ENCODE measurements around the gene SLC9A9.
"Not testable (repeated sequence)": the region's sequence is repeated elsewhere in the genome, so short reads cannot be mapped to it uniquely, and the experiment has no call there.

The SLC9A9 gene

GRCh38 chr3:143291836-143292447, 556.3 kb downstream of the SLC9A9 start:
- no peak for DNase-seq (ENCODE audit: low read depth in 2 of 2)

DNA sequence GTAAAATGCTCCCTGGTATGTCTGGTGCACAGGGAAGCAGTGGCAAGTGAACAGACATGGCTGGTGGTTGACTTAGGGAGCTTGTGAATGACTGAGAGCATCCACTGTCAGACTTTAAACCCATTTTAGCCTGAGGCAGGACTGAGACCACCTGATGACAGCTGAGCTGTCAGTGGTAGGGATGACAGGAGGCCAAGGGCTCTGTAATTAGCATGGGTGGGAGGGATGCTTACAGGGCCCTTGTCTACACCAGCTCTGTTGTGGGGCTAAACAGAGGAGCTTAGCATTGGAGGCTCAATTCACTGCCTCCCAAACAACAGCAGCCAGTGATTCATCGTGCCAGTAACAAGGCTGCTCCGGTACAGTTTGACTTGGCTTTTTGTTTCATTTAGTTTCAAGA, 559.3 kb downstream of the SLC9A9 start:
- DNase-seq (ENCODE audit: low read depth in 2 of 2), result no peak

GRCh38 chr3:143287403-143287802, 560.9 kb downstream of the SLC9A9 start:
- DNase-seq (ENCODE audit: low read depth in 2 of 2), result no peak

DNA sequence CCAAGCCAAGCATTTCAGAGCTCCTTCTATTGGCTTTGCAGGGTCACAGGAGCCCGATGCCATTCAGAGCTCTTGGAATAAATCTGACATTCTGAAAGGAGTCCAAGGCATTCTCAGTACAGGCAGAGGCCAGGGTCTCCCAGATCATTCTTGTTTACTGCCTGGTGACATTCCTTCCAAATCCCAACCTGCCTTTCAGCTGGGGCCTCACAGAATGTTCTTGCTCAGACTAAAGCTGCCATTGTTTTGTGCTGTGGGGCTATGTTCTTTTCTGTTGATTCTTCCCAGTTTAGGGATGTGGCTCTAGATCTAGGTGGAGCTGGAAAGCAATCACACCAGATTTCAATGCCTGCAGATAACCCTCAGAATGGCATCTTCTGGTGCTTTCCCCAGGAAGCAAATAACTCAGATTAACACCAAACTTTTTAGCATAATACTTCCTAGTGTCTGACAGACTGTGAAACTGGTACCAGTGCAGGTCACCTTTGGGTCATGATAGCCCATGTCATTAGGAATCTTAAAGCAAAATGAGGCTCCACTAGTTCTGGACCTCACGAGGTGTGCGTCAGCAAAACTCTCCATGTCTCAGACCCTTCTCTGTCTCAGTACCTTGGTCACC, 561.8 kb downstream of the SLC9A9 start:
- DNase-seq (ENCODE audit: low read depth in 2 of 2), result no peak

GRCh38 chr3:143283432-143284128, 564.7 kb downstream of the SLC9A9 start:
- DNase-seq (ENCODE audit: low read depth in 2 of 2), result no peak

DNA sequence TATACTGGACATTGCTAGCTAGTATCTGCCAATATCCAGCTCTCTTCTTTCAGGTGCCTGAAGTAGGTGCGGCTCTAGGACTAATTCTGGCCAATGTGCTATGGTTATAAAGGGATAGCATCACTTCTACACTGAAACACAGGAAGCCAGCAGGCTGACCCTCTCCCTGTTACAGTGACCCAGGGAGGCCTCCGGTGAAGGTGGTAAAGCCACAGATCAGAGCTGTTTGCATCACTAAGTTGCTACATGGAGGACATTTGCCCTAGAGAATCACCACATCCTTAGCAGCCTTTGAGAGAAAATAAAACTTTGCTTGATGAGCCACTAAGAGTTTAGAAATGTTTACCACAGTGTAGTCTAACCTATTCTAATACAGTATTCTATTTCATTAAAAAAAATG, 567.3 kb downstream of the SLC9A9 start:
- DNase-seq (ENCODE audit: low read depth in 2 of 2), result no peak

- not testable (repeated sequence) for DNase-seq (ENCODE audit: low read depth in 2 of 2)
Measured at GRCh38 chr3:143279567-143279966, 568.7 kb downstream of the SLC9A9 start.

- DNase-seq (ENCODE audit: low read depth in 2 of 2), result no peak
Measured at GRCh38 chr3:143278721-143279120, 569.5 kb downstream of the SLC9A9 start.

DNA sequence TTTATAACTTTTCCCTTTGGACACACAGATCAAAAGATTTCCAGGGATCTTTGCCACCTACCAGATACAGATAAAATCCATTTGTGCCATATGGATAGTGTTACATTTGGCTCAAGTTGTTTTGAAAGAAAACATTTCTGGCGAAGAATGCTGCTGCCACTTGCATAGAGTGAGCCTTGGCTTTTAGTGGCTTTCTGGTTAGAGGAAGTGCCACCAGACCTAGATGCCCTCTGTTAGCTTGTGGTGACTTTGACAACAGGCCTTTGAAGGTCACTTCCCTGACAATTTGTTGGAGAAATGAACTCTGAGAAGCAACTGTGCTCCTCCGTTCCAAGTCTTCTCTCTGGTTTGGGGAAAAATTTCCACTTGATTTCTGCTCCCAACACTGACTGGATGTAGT, 570.7 kb downstream of the SLC9A9 start:
- DNase-seq (ENCODE audit: low read depth in 2 of 2), result no peak

- DNase-seq (ENCODE audit: low read depth in 2 of 2), result no peak
Measured at GRCh38 chr3:143276592-143276991, 571.7 kb downstream of the SLC9A9 start.

DNA sequence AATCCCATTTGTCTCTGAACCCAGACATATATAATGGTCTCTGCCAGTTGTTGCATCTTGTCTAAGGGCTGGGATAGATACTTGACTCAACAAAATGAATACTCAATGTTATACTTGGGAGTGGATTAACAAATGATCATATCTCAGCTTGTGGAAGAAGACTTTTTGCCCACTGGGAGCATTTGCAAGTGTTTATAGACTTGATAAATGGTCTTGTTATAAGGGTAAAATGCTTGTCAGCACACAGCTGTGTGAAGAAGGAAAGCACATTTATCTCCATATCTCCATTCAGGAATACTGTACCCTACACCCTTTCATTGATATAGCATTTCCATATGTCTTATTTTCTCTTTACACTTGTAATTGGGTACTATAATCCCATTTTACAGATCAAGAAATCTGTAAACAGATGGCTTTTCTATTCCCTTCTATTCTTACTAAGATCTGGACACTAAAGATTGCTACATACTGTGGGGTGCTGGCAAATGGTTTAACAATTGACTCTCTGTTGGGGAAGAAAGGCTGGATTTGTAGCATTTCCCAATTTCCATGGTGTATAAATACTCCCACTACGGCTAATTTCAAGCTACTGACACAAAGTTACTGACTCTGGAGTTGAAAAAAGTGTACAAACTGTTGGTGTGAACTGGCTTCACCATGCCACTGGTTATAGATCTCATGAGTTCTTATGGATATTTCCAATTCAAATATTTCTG, 574.1 kb downstream of the SLC9A9 start:
- no peak for DNase-seq (ENCODE audit: low read depth in 2 of 2)

GRCh38 chr3:143271136-143271535, 577.1 kb downstream of the SLC9A9 start:
- no peak for DNase-seq (ENCODE audit: low read depth in 2 of 2)

GRCh38 chr3:143269741-143270140, 578.5 kb downstream of the SLC9A9 start:
- DNase-seq (ENCODE audit: low read depth in 2 of 2), result no peak

GRCh38 chr3:143267989-143268388, 580.3 kb downstream of the SLC9A9 start:
- no peak for DNase-seq (ENCODE audit: low read depth in 2 of 2)

DNA sequence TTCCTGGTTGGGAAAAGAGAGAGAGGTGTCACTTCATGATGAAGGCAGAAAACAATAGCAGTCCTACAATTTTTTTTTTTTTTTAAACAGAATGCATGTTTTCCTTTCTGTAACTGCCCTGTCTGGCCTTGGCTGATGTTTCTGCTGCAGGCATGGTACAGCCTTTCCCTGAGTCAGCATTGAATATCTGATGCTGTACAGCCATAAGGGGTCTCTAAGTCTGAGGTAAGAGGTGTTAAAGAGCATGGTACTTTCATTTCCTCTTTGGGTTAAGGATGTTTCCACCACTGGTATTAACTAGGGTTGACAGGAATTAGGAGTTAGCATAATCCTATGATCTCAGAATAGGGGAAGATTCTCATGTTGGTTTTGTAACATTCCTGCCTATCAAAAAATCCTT, 581.3 kb downstream of the SLC9A9 start:
- no peak for DNase-seq (ENCODE audit: low read depth in 2 of 2)

DNA sequence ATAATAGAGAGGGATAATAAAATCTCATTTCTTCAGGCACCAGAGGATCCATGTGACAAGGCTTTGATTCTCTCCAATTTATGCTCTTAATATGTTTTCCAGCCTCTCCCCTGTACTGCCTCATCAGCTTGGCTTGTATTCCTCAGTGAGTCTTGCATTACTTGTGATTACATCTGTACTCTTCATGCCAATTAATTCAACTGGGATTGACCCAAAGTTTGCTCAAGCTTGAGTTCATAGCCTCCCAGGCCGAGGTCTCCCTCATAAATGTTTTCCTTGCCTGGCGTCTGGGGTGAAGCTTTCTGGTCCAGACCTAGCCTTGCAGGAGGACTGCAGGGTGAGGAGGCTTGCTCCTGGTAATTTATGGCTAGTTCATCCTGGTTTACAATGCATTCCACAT, 581.8 kb downstream of the SLC9A9 start:
- no peak for DNase-seq (ENCODE audit: low read depth in 2 of 2)

DNA sequence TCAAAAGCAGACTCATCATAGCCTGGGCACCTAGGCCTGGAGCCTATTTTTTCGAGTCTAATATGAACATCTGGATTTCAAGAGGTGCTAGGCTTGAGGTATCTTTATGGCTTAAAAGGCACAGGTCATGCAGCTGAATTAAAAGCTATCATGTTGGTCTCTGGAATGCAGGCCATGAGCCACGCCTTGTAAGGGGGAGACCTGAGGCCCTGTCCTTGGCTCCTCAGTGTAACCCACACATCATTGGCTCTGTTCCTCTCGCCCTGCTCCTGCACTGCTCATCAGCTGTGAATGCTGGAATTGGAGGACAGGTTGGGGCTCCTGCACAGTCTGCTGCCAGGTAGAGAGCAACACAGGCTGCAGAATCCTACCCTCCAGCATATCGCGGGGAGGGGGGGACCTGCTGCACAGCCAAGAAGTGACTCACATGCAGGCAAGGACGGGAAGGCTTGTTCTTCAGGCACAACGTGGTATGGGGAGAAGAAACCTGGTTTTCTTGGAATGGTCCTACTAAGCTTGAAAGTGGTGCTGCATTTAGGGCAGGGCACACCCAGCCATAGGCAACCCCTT, 582.7 kb downstream of the SLC9A9 start:
- no peak for DNase-seq (ENCODE audit: low read depth in 2 of 2)

DNA sequence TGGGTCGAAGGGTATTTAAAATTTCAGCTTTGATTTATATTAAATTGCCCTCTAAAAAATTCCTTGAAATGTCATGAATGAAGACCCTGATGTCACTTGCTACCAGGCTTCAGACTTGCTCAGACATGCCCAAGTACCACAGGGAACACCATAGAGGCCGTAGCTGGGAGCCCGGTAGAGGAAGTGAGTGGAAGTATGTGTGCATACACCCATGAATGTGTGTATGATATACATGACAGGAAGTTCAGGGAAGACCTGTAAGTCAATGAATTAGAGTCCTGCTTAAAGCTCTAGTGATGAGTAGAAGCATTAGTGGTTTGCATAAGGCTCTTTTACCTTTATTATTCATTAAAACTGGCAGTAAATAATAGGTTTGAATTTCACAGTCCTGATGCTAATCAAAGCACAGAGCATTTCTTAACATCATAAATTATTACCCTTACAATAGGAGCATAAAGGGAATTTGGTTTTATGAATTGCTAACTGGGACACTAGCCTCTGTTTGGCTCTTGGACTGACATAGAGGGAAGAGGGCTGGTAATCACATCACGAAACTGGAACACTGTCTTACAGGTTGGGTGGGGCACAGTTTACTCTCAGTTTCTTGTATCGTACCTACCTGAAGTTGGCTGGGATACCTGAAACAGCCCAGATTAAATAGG, 584.3 kb downstream of the SLC9A9 start:
- no peak for DNase-seq (ENCODE audit: low read depth in 2 of 2)

DNA sequence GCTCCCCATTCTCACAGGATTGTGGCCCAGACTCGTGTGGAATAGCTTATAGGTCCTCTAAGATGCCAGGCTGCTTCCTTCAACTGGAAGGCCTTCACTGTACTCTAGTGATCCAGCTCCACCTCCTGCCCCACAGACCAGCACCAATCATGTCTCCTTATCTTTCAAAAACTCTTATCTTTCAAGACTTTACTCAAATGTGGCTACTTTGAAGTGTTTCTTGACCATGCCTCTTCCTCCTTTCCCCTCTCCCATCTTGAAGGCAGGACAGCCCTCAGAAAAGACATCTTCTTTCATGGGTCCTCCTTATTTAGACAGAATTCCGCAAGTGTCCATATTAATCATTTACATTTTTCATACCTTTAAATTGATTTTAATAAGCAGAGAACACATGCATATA, 586.4 kb downstream of the SLC9A9 start:
- no peak for DNase-seq (ENCODE audit: low read depth in 2 of 2)

DNA sequence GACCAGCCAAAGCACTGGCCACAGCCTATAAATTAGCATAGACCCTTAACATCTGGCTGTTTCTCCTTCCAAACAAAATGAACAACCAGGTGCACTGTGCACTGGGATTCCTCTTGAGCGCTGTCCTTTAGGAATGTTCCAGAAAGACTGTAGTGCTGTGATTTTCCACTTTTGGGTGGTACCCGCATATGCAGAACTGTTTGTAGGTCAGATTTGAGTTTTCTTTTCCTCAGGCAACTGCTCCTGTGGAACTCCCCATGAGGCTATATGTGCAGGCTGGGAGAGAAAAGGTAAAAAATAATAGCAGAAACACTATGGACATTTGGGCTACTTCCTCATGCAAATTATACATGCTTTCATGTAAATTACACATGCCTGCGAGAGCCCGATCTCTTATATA, 589.6 kb downstream of the SLC9A9 start:
- DNase-seq (ENCODE audit: low read depth in 2 of 2), result no peak

GRCh38 chr3:143256416-143256815, 591.9 kb downstream of the SLC9A9 start:
- no peak for DNase-seq (ENCODE audit: low read depth in 2 of 2)

DNA sequence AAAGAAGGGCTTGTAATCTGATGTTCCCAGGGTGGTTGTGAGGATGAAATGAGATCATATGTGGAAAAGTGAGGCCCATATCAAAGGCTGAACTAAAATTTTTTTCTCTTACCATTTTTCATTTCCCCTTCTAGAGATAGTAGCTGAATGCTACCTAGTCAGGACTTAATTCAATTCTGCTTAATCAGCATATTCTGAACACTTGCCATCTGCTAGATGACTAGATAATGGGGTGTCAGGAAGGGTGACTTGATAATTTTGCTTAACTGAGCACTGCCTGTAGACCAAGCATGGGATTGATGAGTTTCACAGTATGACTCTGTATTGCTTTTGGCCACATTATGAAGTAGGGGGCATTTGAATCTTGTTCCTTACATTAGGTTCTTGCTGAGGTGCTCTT, 592.5 kb downstream of the SLC9A9 start:
- DNase-seq (ENCODE audit: low read depth in 2 of 2), result no peak

Measured in stimulated activated CD8-positive, alpha-beta memory T cell treated with anti-CD3 and anti-CD28 coated beads, Interleukin-2, amount 100 ng/mL, for 48 hours (primary cell).